Measurements from ENCODE around the gene KRTAP2-3. TPM values are rescaled to one million over a fixed set of nuclear protein-coding genes. Genes with fewer than 3 reads are reported as not detected.
"Not testable (repeated sequence)": the region's sequence is repeated elsewhere in the genome, so short reads cannot be mapped to it uniquely, and the experiment has no call there.

The KRTAP2-3 gene
- total RNA-seq, 1 experiment from 2014 or later: not detected

DNA sequence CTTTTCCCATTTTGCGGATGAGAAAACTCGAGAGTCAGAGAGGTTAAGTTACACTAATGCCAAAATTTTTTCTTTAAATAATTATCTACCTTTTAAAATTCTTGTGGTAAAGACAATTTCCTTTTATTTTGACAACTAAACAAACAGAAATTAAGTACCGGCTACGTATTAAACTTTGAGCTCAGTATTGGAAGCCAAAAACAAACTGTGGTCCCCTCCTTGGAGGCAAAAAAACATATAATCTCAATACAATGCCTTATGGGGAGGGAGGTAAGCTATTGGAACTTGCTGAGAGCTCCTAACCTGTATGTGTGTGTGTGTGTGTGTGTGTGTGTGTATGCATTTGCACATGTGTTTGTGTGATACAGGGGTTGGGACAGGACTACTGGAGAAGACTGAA lies 3.5 kb upstream of the KRTAP2-3 start:
- no peak overlapping the region for H3K4me2 ChIP-seq (ENCODE audit: low read depth, low read length, poor library complexity, severe bottlenecking)
- no peaks in the 10 kb centered on the region for H3K36me3 ChIP-seq (ENCODE audit: insufficient read depth, low read length)
- H3K9me3 ChIP-seq (ENCODE audit: low read length): no peaks in the 10 kb centered on the region
- no peaks in the 10 kb centered on the region for H3K27me3 ChIP-seq (ENCODE audit: low read length)
- no peak overlapping the region for H3K9ac ChIP-seq (ENCODE audit: low read length)
- DNase-seq: no peak
- H3K79me2 ChIP-seq (ENCODE audit: low read length): no peaks in the 10 kb centered on the region
- no peak overlapping the region for H2AFZ ChIP-seq (ENCODE audit: low read length)
- no peaks in the 10 kb centered on the region for H4K20me1 ChIP-seq (ENCODE audit: insufficient read depth, low read depth, low read length)
- no peaks in the 10 kb centered on the region for H3K4me1 ChIP-seq (ENCODE audit: low read length)
- H3K27ac ChIP-seq (ENCODE audit: low read length): no peak overlapping the region
- H3K9me2 ChIP-seq (replicated peaks; ENCODE audit: insufficient read depth, low read length): no peaks in the 10 kb centered on the region
- no peak overlapping the region for H3K4me3 ChIP-seq (ENCODE audit: low read length)

DNA sequence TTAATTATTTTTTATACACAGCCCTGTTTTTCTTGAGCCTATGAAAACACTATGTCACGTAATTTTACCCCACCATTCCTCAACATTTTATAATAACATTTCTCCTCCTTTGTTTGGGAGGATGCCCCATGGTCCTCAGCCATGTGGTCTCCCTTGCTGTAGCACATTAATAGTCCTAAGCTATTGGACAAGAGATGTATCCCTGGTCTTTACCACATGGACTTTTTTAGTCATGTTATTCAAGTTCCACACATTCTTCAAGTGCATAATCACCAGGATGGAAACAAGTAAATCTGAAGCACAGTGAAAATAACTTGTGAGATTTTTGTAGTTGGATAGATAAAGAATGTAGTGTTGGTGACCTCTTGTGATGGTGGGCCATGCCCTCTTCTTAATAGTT lies 2.0 kb upstream of the KRTAP2-3 start:
- no peak overlapping the region for H3K4me3 ChIP-seq (ENCODE audit: low read length)
- H3K9me2 ChIP-seq (replicated peaks; ENCODE audit: insufficient read depth, low read length): no peaks in the 10 kb centered on the region
- no peaks in the 10 kb centered on the region for H3K27me3 ChIP-seq (ENCODE audit: low read length)
- no peaks in the 10 kb centered on the region for H3K79me2 ChIP-seq (ENCODE audit: low read length)
- no peak overlapping the region for H3K27ac ChIP-seq (ENCODE audit: low read length)
- no peaks in the 10 kb centered on the region for H3K9me3 ChIP-seq (ENCODE audit: low read length)
- no peak for DNase-seq
- H3K4me2 ChIP-seq (ENCODE audit: low read depth, low read length, poor library complexity, severe bottlenecking): no peak overlapping the region
- H3K36me3 ChIP-seq (ENCODE audit: insufficient read depth, low read length): no peaks in the 10 kb centered on the region
- no peaks in the 10 kb centered on the region for H4K20me1 ChIP-seq (ENCODE audit: insufficient read depth, low read depth, low read length)
- no peak overlapping the region for H2AFZ ChIP-seq (ENCODE audit: low read length)
- no peak overlapping the region for H3K9ac ChIP-seq (ENCODE audit: low read length)
- no peaks in the 10 kb centered on the region for H3K4me1 ChIP-seq (ENCODE audit: low read length)

DNA sequence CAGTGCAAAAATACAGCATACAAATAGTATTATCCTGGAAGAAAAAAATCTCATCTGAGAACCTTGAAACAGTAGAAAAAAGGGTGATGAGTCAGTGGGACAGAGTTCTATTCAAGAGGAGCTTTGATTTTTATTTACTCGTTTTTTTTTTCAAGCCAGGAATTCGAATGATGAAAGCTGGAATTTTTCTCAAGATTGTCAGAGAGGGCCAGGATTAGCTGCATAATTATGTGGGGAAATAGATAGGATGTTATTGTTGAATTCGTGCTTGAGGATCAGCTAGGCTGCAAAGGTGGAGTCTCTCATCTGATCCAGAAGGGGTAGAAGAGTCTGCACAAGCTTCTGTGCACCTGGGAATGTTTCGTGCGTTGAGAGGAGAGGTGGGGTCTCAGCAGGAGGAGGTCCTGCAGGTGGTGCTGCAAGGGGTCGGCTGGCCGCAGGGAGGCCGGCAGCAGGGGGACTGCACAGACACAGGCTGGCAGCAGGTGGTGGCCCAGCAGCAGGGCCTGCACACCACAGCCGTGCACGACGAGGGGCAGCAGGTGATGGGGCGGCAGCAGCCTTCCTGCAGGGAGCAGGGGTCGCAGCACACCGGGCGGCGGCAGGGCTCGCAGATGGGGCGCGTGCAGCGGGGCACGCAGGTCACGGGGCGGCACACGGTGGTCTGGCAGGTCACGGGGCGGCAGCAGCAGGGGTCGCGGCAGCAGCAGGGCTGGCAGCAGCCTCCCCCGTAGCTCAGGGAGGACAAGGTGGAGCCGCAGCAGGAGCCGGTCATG lies 450 bp downstream of the KRTAP2-3 start:
- H3K27ac ChIP-seq (ENCODE audit: low read length); H3K9ac ChIP-seq (ENCODE audit: low read length); H2AFZ ChIP-seq (ENCODE audit: low read length); H4K20me1 ChIP-seq (ENCODE audit: insufficient read depth, low read depth, low read length); H3K4me3 ChIP-seq (ENCODE audit: low read length); H3K4me1 ChIP-seq (ENCODE audit: low read length); H3K4me2 ChIP-seq (ENCODE audit: low read depth, low read length, poor library complexity, severe bottlenecking); H3K36me3 ChIP-seq (ENCODE audit: insufficient read depth, low read length); H3K79me2 ChIP-seq (ENCODE audit: low read length); H3K27me3 ChIP-seq (ENCODE audit: low read length); H3K9me3 ChIP-seq (ENCODE audit: low read length); H3K9me2 ChIP-seq (replicated peaks; ENCODE audit: insufficient read depth, low read length): not testable (repeated sequence)
- peak; percentile 26 for DNase-seq

DNA sequence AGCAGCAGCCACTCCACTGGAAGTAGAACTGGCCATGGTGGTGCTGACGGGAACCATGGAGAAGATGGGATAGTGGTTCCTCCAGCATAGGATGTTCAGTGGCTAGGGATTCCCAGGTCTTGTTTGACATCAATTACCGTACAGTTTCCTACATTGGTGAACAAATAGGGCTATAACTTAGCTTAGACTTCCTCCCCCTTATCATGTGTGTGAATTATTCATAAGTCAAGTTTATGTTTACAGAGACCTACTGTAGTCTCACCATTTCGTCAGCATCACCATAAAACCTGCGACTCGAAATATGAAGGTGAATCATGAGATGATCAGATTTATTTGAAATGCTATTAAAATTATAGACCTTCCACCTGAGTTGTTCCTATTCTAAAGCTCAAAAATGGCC lies 1.2 kb downstream of the KRTAP2-3 start:
- Histone ChIP-seq H4K20me1 (ENCODE audit: insufficient read depth, low read depth, low read length) (no peaks in the 10 kb centered on the region), H3K9me3 (ENCODE audit: low read length) (no peaks in the 10 kb centered on the region), H3K9ac (ENCODE audit: low read length) (no peak overlapping the region), H3K4me1 (ENCODE audit: low read length) (no peaks in the 10 kb centered on the region), H3K4me3 (ENCODE audit: low read length) (no peak overlapping the region), H3K27me3 (ENCODE audit: low read length) (no peaks in the 10 kb centered on the region), H2AFZ (ENCODE audit: low read length) (no peak overlapping the region), H3K79me2 (ENCODE audit: low read length) (no peaks in the 10 kb centered on the region), H3K27ac (ENCODE audit: low read length) (no peak overlapping the region), H3K36me3 (ENCODE audit: insufficient read depth, low read length) (no peaks in the 10 kb centered on the region), H3K4me2 (ENCODE audit: low read depth, low read length, poor library complexity, severe bottlenecking) (no peak overlapping the region), H3K9me2 (replicated peaks; ENCODE audit: insufficient read depth, low read length) (no peaks in the 10 kb centered on the region)
- no peak for DNase-seq

DNA sequence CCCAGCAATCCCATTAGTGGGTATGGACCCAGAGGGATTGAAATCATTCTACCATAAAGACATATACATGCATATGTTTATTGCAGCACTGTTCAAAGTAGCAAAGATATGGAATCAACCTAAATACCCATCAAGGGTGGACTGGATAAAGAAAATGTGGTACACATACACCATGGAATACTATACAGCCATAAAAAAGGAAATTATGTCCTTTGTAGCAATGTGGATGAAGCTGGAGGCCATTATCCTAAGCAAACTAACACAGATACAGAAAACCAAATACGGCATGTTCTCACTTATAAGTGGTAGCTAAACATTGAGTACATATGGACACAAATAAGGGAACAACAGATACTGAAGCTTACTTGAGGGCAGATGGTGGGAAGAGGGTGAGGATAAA lies 2.4 kb downstream of the KRTAP2-3 start:
- peak; percentile 22 for DNase-seq
- H3K9me2 ChIP-seq (replicated peaks; ENCODE audit: insufficient read depth, low read length): no peaks in the 10 kb centered on the region
- no peaks in the 10 kb centered on the region for H3K4me1 ChIP-seq (ENCODE audit: low read length)
- no peak overlapping the region for H3K4me2 ChIP-seq (ENCODE audit: low read depth, low read length, poor library complexity, severe bottlenecking)
- no peak overlapping the region for H3K27ac ChIP-seq (ENCODE audit: low read length)
- no peaks in the 10 kb centered on the region for H3K9me3 ChIP-seq (ENCODE audit: low read length)
- H3K4me3 ChIP-seq (ENCODE audit: low read length): no peak overlapping the region
- H3K79me2 ChIP-seq (ENCODE audit: low read length): no peaks in the 10 kb centered on the region
- no peak overlapping the region for H3K9ac ChIP-seq (ENCODE audit: low read length)
- no peaks in the 10 kb centered on the region for H3K36me3 ChIP-seq (ENCODE audit: insufficient read depth, low read length)
- no peaks in the 10 kb centered on the region for H4K20me1 ChIP-seq (ENCODE audit: insufficient read depth, low read depth, low read length)
- no peaks in the 10 kb centered on the region for H3K27me3 ChIP-seq (ENCODE audit: low read length)
- H2AFZ ChIP-seq (ENCODE audit: low read length): no peak overlapping the region

DNA sequence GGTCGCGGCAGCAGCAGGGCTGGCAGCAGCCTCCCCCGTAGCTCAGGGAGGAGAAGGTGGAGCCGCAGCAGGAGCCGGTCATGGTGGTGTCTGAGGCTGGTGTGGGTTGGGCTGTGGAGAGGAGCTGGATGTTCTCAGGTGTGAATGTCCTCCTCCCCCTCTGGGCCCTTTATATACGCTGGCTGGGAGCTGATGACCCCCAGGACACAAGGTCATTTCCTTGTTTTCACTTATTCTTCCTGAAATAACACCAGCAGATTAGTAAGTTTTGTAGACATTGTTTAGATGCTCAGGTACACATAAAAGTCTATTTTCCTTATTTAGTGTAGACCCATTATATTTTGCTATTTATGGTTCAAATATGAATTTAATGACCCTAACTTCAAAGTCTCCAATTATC lies 4.8 kb downstream of the KRTAP2-3 start, which contains the start of gene KRTAP2-2:
Gene KRTAP2-2 (minus strand): TSS at position 101 of the 400 bp plus-strand sequence. CDS start 19 bp downstream, at position 82.
- not testable (repeated sequence) for H3K79me2 ChIP-seq (ENCODE audit: low read length); H3K27ac ChIP-seq (ENCODE audit: low read length); H2AFZ ChIP-seq (ENCODE audit: low read length); H3K4me2 ChIP-seq (ENCODE audit: low read depth, low read length, poor library complexity, severe bottlenecking); H3K27me3 ChIP-seq (ENCODE audit: low read length); H3K9me2 ChIP-seq (replicated peaks; ENCODE audit: insufficient read depth, low read length); H3K36me3 ChIP-seq (ENCODE audit: insufficient read depth, low read length); H3K4me3 ChIP-seq (ENCODE audit: low read length); H3K9ac ChIP-seq (ENCODE audit: low read length); H4K20me1 ChIP-seq (ENCODE audit: insufficient read depth, low read depth, low read length); H3K4me1 ChIP-seq (ENCODE audit: low read length); DNase-seq; H3K9me3 ChIP-seq (ENCODE audit: low read length)

DNA sequence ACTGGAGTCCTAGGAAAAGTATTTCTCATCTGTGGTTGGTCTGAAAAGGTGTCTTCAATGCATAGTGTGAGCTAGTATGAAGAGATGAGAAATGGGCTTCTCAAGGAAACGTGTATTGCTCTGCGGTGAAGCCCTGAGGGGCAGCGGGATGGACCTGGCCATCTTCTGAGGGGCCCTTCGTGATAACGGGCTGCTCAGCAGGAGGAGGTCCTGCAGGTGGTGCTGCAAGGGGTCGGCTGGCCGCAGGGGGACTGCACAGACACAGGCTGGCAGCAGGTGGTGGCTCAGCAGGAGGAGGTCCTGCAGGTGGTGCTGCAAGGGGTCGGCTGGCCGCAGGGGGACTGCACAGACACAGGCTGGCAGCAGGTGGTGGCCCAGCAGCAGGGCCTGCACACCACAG lies 5.4 kb downstream of the KRTAP2-3 start:
- H3K9me3 ChIP-seq (ENCODE audit: low read length); H3K79me2 ChIP-seq (ENCODE audit: low read length); H3K4me3 ChIP-seq (ENCODE audit: low read length); H3K9me2 ChIP-seq (replicated peaks; ENCODE audit: insufficient read depth, low read length); H3K36me3 ChIP-seq (ENCODE audit: insufficient read depth, low read length); H3K4me2 ChIP-seq (ENCODE audit: low read depth, low read length, poor library complexity, severe bottlenecking); H3K27me3 ChIP-seq (ENCODE audit: low read length); H3K4me1 ChIP-seq (ENCODE audit: low read length); DNase-seq; H3K27ac ChIP-seq (ENCODE audit: low read length); H4K20me1 ChIP-seq (ENCODE audit: insufficient read depth, low read depth, low read length); H2AFZ ChIP-seq (ENCODE audit: low read length); H3K9ac ChIP-seq (ENCODE audit: low read length): not testable (repeated sequence)

DNA sequence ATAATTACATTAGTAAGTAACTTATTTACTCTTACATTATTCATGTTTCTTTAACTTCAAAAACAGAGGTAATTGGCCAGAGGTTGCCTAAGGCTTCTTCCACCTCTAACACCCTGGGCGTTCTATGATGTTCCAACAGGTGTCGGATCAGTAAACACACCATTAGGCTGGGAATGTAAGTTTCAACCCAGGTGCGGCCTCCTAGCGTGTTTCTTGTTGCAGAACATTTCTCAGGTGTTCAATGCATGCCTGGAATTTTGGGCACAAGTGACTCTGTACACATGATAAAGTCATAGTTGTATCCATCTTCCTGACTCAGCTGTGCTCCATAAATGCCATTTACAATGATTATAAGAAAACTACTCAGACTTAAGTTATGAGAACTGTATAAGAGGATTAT lies 5.9 kb downstream of the KRTAP2-3 start:
- no peak overlapping the region for H2AFZ ChIP-seq (ENCODE audit: low read length)

More for the DNA sequence above, 5.9 kb downstream of the KRTAP2-3 start:
- Histone ChIP-seq H3K36me3 (ENCODE audit: insufficient read depth, low read length) (no peaks in the 10 kb centered on the region), H3K4me1 (ENCODE audit: low read length) (no peaks in the 10 kb centered on the region), H3K9ac (ENCODE audit: low read length) (no peak overlapping the region), H3K27ac (ENCODE audit: low read length) (no peak overlapping the region), H3K9me3 (ENCODE audit: low read length) (no peaks in the 10 kb centered on the region), H3K4me3 (ENCODE audit: low read length) (no peak overlapping the region), H4K20me1 (ENCODE audit: insufficient read depth, low read depth, low read length) (no peaks in the 10 kb centered on the region), H3K79me2 (ENCODE audit: low read length) (no peaks in the 10 kb centered on the region), H3K27me3 (ENCODE audit: low read length) (no peaks in the 10 kb centered on the region), H3K9me2 (replicated peaks; ENCODE audit: insufficient read depth, low read length) (no peaks in the 10 kb centered on the region), H3K4me2 (ENCODE audit: low read depth, low read length, poor library complexity, severe bottlenecking) (no peak overlapping the region)
- peak; percentile 27 for DNase-seq

All from Karpas-422 (cell line).